ENCODE results near the gene ANKFN1. TPM values are rescaled to one million over a fixed set of nuclear protein-coding genes. Genes with fewer than 3 reads are reported as not detected.

ANKFN1 gene
- total RNA-seq, 1 experiment from 2014 or later, result not detected

- DNase-seq (ENCODE audit: low read depth, low spot score), result no peak
- intact Hi-C loops (cut with micrococcal nuclease; ENCODE audit: unreplicated experiment) (no loop called here), in situ Hi-C loops (cut with HindIII; ENCODE audit: low pct_unique_long_range_greater_than_20kb, low sequenced_read_pairs) (no loop called here)
- Histone ChIP-seq H3K4me3 (ENCODE audit: low read depth in 2 of 2, low read length in 2 of 2) (no peak overlapping the region), H3K4me1 (ENCODE audit: control insufficient read depth, insufficient read depth, low read length) (no peaks in the 10 kb centered on the region), H3K36me3 (ENCODE audit: control insufficient read depth, insufficient read depth, low read length) (no peaks in the 10 kb centered on the region), H3K9me3 (ENCODE audit: control insufficient read depth, insufficient read depth, low read depth, low read length) (no peaks in the 10 kb centered on the region), H3K27ac (ENCODE audit: low read length) (no peak overlapping the region), H3K27me3 (ENCODE audit: control insufficient read depth, insufficient read depth, low read length) (peaks cover 4% of the 10 kb centered on the region; the same call in 1 of the 2 replicates)
- no peak for TF ChIP-seq SIN3A (IDR thresholded peaks at IDR 0.05; ENCODE audit: borderline replicate concordance, insufficient read depth, low read depth, low read length)
- no peak for TF ChIP-seq TCF7L2 (IDR thresholded peaks at IDR 0.05; ENCODE audit: low read depth, low read length)
- TF ChIP-seq CTCF (IDR thresholded peaks at IDR 0.05), result no peak
- TF ChIP-seq POLR2AphosphoS5 (IDR thresholded peaks at IDR 0.05; ENCODE audit: low read depth, low read length), result no peak
- TF ChIP-seq REST (IDR thresholded peaks at IDR 0.05; ENCODE audit: insufficient read depth in 1 of 2, low read depth in 2 of 2, low read length in 1 of 2), result no peak
- ChIA-PET POLR2A (no interaction called here), CTCF (no interaction called here)
- no peak for ATAC-seq
- BruUV-seq (replicated peaks), result no TSS peak
These were observed 172.2 kb downstream of the ANKFN1 start for GRCh38 chr17:56325313-56326000.

- no peak for DNase-seq (ENCODE audit: low read depth, low spot score)
- H3K4me3 ChIP-seq (ENCODE audit: low read depth in 2 of 2, low read length in 2 of 2), result no peak overlapping the region
- ChIA-PET CTCF (no interaction called here), POLR2A (no interaction called here)
- H3K27me3 ChIP-seq (ENCODE audit: control insufficient read depth, insufficient read depth, low read length), result peaks cover 4% of the 10 kb centered on the region; the same call in 1 of the 2 replicates
- in situ Hi-C loops (cut with HindIII; ENCODE audit: low pct_unique_long_range_greater_than_20kb, low sequenced_read_pairs) (no loop called here), intact Hi-C loops (cut with micrococcal nuclease; ENCODE audit: unreplicated experiment) (no loop called here)
- H3K27ac ChIP-seq (ENCODE audit: low read length), result no peak overlapping the region
- H3K4me1 ChIP-seq (ENCODE audit: control insufficient read depth, insufficient read depth, low read length), result no peaks in the 10 kb centered on the region
- TF ChIP-seq REST (IDR thresholded peaks at IDR 0.05; ENCODE audit: insufficient read depth in 1 of 2, low read depth in 2 of 2, low read length in 1 of 2) (no peak), SIN3A (IDR thresholded peaks at IDR 0.05; ENCODE audit: borderline replicate concordance, insufficient read depth, low read depth, low read length) (no peak), CTCF (IDR thresholded peaks at IDR 0.05) (no peak), TCF7L2 (IDR thresholded peaks at IDR 0.05; ENCODE audit: low read depth, low read length) (no peak), POLR2AphosphoS5 (IDR thresholded peaks at IDR 0.05; ENCODE audit: low read depth, low read length) (no peak)
- H3K36me3 ChIP-seq (ENCODE audit: control insufficient read depth, insufficient read depth, low read length), result no peaks in the 10 kb centered on the region
- no peaks in the 10 kb centered on the region for H3K9me3 ChIP-seq (ENCODE audit: control insufficient read depth, insufficient read depth, low read depth, low read length)
- no peak for ATAC-seq
- no TSS peak for BruUV-seq (replicated peaks)
These were observed 172.7 kb downstream of the ANKFN1 start for GRCh38 chr17:56326001-56326359.
